Thyroid gland (tissue), 4 donors: ENCODE data around the gene C19orf25. TPM values are rescaled to one million over a fixed set of nuclear protein-coding genes. Genes with fewer than 3 reads are reported as not detected.

Source experiments
- DNase-seq, 2 donors: peaks; one replicate each; pipeline ENCODE4 v3.0.0-alpha.2; 2019
- H3K27ac ChIP-seq, 3 donors: fragments of 200-600 bp; sonication (generic); 1 replicate in 2 of 3; 2 replicates in 1 of 3; pipeline ENCODE4 v1.5.1; 2016 to 2019; ENCODE audit warnings: mild to moderate bottlenecking in 1 of 3, moderate library complexity in 1 of 3
- H3K27me3 ChIP-seq: fragments of 200-600 bp; sonication (generic); one replicate; pipeline ENCODE4 v1.5.1; 2019
- H3K36me3 ChIP-seq, 2 donors: fragments of 200-600 bp; sonication (generic); one replicate each; pipeline ENCODE4 v1.5.1; 2016 to 2019
- H3K4me1 ChIP-seq, 2 donors: fragments of 200-600 bp; sonication (generic); one replicate each; pipeline ENCODE4 v1.5.1; 2017 to 2019
- H3K4me3 ChIP-seq, 3 donors: fragments of 200-600 bp; sonication (generic); replicated peaks in 1 of 3; 1 replicate in 2 of 3; 2 replicates in 1 of 3; pipeline ENCODE4 v1.5.1; 2016; ENCODE audit warnings: mild to moderate bottlenecking in 1 of 3
- H3K9me3 ChIP-seq: fragments of 200-600 bp; sonication (generic); one replicate; pipeline ENCODE4 v1.5.1; 2017
- CTCF ChIP-seq, 6 experiments: fragments of 200-600 bp in 3 of 6; fragments of 450-650 bp in 3 of 6; sonication (generic) in 3 of 6; IDR thresholded peaks; one replicate each; pipeline ENCODE4 v1.5.1; 2016 to 2019; ENCODE audit warnings: antibody characterized with exemption in 6 of 6, mild to moderate bottlenecking in 2 of 6, inconsistent platforms in 1 of 6, moderate library complexity in 1 of 6
- POLR2A ChIP-seq, 2 donors: fragments of 450-650 bp; IDR thresholded peaks; one replicate each; pipeline ENCODE4 v1.6.1; 2017; ENCODE audit warnings: antibody characterized with exemption in 2 of 2, mild to moderate bottlenecking in 2 of 2, moderate library complexity in 1 of 2
- WGBS, 2 donors: methylation state at CpG; one replicate each; pipeline ENCODE4 v1.1.5; 2017; 5-methylcytosine and 5-hydroxymethylcytosine counted together
- intact Hi-C: fragments of 100-400 bp; cut with DNase I; formaldehyde crosslinking; loops from one replicate; pipeline ENCODE4 v1.15.1; 2023
- total RNA-seq, 4 donors: library from RNA; depleted of rRNA; stranded (reverse); fragments of >200 nt; gene quantifications; one replicate each; pipeline ENCODE4 v1.2.3, GENCODE V29; 2016

The C19orf25 gene
- total RNA-seq, 4 donors from 2014 or later = 47.0 to 64.9 (median 56.5) TPM

- 94 to 95% methylated on average over 9 of the region's 23 CpGs for WGBS, 2 donors
- no peak overlapping the region for H3K4me3 ChIP-seq
- no peaks in the 10 kb centered on the region for H3K36me3 ChIP-seq
- H3K27ac ChIP-seq = no peak overlapping the region
- TF ChIP-seq CTCF (IDR thresholded peaks at IDR 0.05) (no peak), POLR2A (IDR thresholded peaks at IDR 0.05) (no peak)
- H3K4me1 ChIP-seq = peaks cover 0 to 3% of the 10 kb centered on the region in 2 donors
- no peaks in the 10 kb centered on the region for H3K27me3 ChIP-seq
- intact Hi-C loops = no loop called here
- no peak for DNase-seq
- H3K9me3 ChIP-seq = no peaks in the 10 kb centered on the region
These were observed 5.0 kb upstream of the C19orf25 start for GRCh38 chr19:1483979-1484428.

- DNase-seq = no peak
- Histone ChIP-seq H3K27me3 (no peaks in the 10 kb centered on the region), H3K4me1 (peaks cover under 1 to 3% of the 10 kb centered on the region in 2 donors), H3K36me3 (no peaks in the 10 kb centered on the region), H3K9me3 (no peaks in the 10 kb centered on the region), H3K27ac (no peak overlapping the region), H3K4me3 (no peak overlapping the region)
- TF ChIP-seq POLR2A (IDR thresholded peaks at IDR 0.05) (no peak), CTCF (IDR thresholded peaks at IDR 0.05) (no peak)
- WGBS, 2 donors = 91 to 94% methylated on average over 44 to 50 of the region's 77 CpGs
- intact Hi-C loops = no loop called here
These were observed 4.3 kb upstream of the C19orf25 start for GRCh38 chr19:1483131-1483978.

GRCh38 chr19:1482361-1483130, 3.5 kb upstream of the C19orf25 start:
- Histone ChIP-seq H3K27me3 (no peaks in the 10 kb centered on the region), H3K4me3 (no peak overlapping the region), H3K27ac (no peak overlapping the region), H3K4me1 (peaks cover 7 to 9% of the 10 kb centered on the region in 2 donors), H3K9me3 (no peaks in the 10 kb centered on the region), H3K36me3 (no peaks in the 10 kb centered on the region)
- 78 to 84% methylated on average over 21 to 22 of the region's 37 CpGs for WGBS, 2 donors
- no peak for TF ChIP-seq POLR2A (IDR thresholded peaks at IDR 0.05)
- no peak for TF ChIP-seq CTCF (IDR thresholded peaks at IDR 0.05)
- no peak for DNase-seq
- intact Hi-C loops = no loop called here

GRCh38 chr19:1481893-1482360, 2.9 kb upstream of the C19orf25 start:
- peaks cover 8 to 9% of the 10 kb centered on the region in 2 donors for H3K4me1 ChIP-seq
- DNase-seq = no peak
- TF ChIP-seq CTCF (IDR thresholded peaks at IDR 0.05) (no peak), POLR2A (IDR thresholded peaks at IDR 0.05) (no peak)
- intact Hi-C loops = no loop called here
- WGBS, 2 donors = 85 to 95% methylated on average over 14 to 19 of the region's 36 CpGs
- no peaks in the 10 kb centered on the region for H3K27me3 ChIP-seq
- H3K4me3 ChIP-seq = no peak overlapping the region
- no peaks in the 10 kb centered on the region for H3K9me3 ChIP-seq
- no peaks in the 10 kb centered on the region for H3K36me3 ChIP-seq
- no peak overlapping the region for H3K27ac ChIP-seq
